ENCODE data around the gene FEZ2. TPM values are rescaled to one million over a fixed set of nuclear protein-coding genes. Genes with fewer than 3 reads are reported as not detected.

Gene FEZ2
- polyA plus RNA-seq, 1 experiment = 38.3 TPM

- ChIA-PET CTCF (interaction anchor here (0.6 kb wide), 1 partner anchor 581 kb away, joined by 3 read pairs; no protein-coding TSS in a partner anchor), POLR2A (no interaction called here)
- no peak for TF ChIP-seq CTCF (IDR thresholded peaks at IDR 0.05; ENCODE audit: insufficient read depth, low read depth, low read length)
- Histone ChIP-seq H3K27me3 (ENCODE audit: control insufficient read depth, insufficient read depth, low read length) (no peaks in the 10 kb centered on the region), H3K36me3 (ENCODE audit: control insufficient read depth, insufficient read depth, low read length) (peaks cover 5% of the 10 kb centered on the region; the same call in 1 of the 2 replicates), H3K4me3 (ENCODE audit: low read depth, low read length) (no peak overlapping the region)
- DNase-seq (ENCODE audit: low read depth) = no peak
Measured at GRCh38 chr2:36560726-36561125, 37.2 kb downstream of the FEZ2 start.

DNA sequence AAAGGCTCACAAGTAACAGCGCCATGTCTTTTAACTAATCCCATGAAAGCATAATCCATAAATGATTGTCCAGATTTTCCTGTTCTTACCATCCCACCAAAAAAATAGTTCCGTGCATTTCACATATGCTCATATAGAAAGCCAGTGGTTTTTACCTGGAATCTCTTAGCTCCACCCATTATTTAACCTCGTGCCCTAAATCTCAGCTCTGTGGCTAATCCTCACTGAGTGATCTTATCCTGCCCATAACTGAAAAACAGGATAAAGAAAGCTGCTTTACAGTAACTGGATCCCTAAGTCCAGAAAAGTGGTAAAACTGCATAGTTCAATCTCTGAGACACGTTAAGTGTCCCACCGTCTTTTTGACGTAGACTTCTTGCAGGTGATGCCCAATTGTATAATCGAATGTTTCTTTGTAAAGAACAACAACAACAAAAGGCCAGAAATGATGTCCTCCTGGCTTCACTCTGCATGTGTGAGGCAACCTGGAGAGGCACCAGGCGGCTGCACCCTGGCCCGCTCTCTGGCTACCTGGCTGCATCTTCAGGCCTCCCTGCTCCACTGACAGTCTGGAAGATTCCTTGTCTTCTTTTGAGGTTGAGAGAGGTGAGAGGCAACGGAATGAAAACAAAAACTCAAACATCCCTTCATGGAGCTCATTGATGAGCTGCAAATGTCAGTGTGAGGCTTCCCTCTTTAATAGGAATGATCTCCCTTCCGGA, 38.6 kb downstream of the FEZ2 start:
- CTCF ChIA-PET = interaction anchor here (0.9 to 2.0 kb wide), 2 partner anchors 105 to 207 kb away, joined by 3 to 7 read pairs; no protein-coding TSS in a partner anchor
- Histone ChIP-seq H3K27me3 (ENCODE audit: control insufficient read depth, insufficient read depth, low read length) (no peaks in the 10 kb centered on the region), H3K4me3 (ENCODE audit: low read depth, low read length) (no peak overlapping the region), H3K36me3 (ENCODE audit: control insufficient read depth, insufficient read depth, low read length) (peaks cover 3% of the 10 kb centered on the region; the same call in 1 of the 2 replicates)
- POLR2A ChIA-PET = no interaction called here
- no peak for DNase-seq (ENCODE audit: low read depth)
- no peak for TF ChIP-seq CTCF (IDR thresholded peaks at IDR 0.05; ENCODE audit: insufficient read depth, low read depth, low read length)

DNA sequence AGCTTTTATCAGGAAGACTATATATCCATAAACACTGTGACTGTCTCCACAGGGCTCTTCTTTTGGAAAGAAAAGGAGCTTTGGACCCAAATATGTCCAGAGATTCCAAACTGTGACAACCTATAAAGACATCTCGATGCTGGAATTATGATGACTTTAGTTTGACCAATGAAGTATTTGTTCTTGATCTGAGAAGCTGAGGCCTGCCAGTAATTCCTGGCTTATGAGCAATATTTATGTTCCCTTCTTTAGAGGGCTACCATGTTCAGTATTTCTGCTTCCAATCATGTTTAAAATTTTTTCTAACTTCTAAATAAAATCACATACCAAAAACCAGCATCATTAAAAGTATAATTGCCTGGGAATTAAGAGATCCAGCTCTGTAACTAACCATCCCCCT, 41.1 kb downstream of the FEZ2 start:
- CTCF ChIA-PET = interaction anchor here (0.6 to 2.1 kb wide), 5 partner anchors 12 to 204 kb away, joined by 3 to 8 read pairs (median 3); no protein-coding TSS in a partner anchor
- POLR2A ChIA-PET = interaction anchor here (0.6 to 0.8 kb wide), 3 partner anchors 12 to 109 kb away, joined by 4 to 6 read pairs (median 4); no protein-coding TSS in a partner anchor
- no peaks in the 10 kb centered on the region for H3K27me3 ChIP-seq (ENCODE audit: control insufficient read depth, insufficient read depth, low read length)
- no peak for TF ChIP-seq CTCF (IDR thresholded peaks at IDR 0.05; ENCODE audit: insufficient read depth, low read depth, low read length)
- DNase-seq (ENCODE audit: low read depth) = peak; percentile 74
- peaks cover 5% of the 10 kb centered on the region for H3K36me3 ChIP-seq (ENCODE audit: control insufficient read depth, insufficient read depth, low read length)
- no peak overlapping the region for H3K4me3 ChIP-seq (ENCODE audit: low read depth, low read length)

DNA sequence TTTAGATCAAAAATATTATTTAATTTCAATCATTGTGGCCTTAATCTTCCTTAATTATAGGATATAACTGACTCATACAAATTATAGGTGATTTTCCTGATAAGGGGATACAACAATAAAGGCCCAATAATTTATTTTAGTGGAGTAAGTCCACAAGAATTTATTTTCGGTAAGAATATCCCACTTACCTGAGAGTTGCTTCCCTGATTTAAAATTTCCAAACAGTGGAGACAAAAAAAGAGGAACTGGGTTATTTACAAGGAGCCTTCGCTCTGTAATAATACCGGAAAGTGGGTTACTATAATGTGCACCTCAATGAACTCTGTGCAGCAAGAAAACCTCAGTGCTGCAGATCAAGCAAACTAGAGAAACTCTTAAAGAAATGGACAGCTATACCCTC, 42.2 kb downstream of the FEZ2 start:
- peaks cover 7% of the 10 kb centered on the region for H3K36me3 ChIP-seq (ENCODE audit: control insufficient read depth, insufficient read depth, low read length)
- ChIA-PET POLR2A (no interaction called here), CTCF (interaction anchor here (0.6 to 2.1 kb wide), 4 partner anchors 11 to 112 kb away, joined by 3 to 8 read pairs (median 3); no protein-coding TSS in a partner anchor)
- no peaks in the 10 kb centered on the region for H3K27me3 ChIP-seq (ENCODE audit: control insufficient read depth, insufficient read depth, low read length)
- no peak for TF ChIP-seq CTCF (IDR thresholded peaks at IDR 0.05; ENCODE audit: insufficient read depth, low read depth, low read length)
- DNase-seq (ENCODE audit: low read depth) = no peak
- H3K4me3 ChIP-seq (ENCODE audit: low read depth, low read length) = no peak overlapping the region

GRCh38 chr2:36554531-36554930, 43.4 kb downstream of the FEZ2 start:
- CTCF ChIA-PET = interaction anchor here (0.6 to 1.0 kb wide), 4 partner anchors 42 to 117 kb away, joined by 3 read pairs; no protein-coding TSS in a partner anchor
- peaks cover 5% of the 10 kb centered on the region for H3K36me3 ChIP-seq (ENCODE audit: control insufficient read depth, insufficient read depth, low read length)

More at GRCh38 chr2:36554531-36554930, 43.4 kb downstream of the FEZ2 start:
- Histone ChIP-seq H3K4me3 (ENCODE audit: low read depth, low read length) (no peak overlapping the region), H3K27me3 (ENCODE audit: control insufficient read depth, insufficient read depth, low read length) (no peaks in the 10 kb centered on the region)
- no peak for DNase-seq (ENCODE audit: low read depth)
- POLR2A ChIA-PET = no interaction called here
- no peak for TF ChIP-seq CTCF (IDR thresholded peaks at IDR 0.05; ENCODE audit: insufficient read depth, low read depth, low read length)
